HK-2 (cell line): ENCODE measurements around the gene INSC.

Experiments used
- DNase-seq: peaks from one replicate; pipeline ENCODE4 v3.0.0-alpha.2; 2018; ENCODE audit not compliant: unreplicated experiment

INSC gene

DNA sequence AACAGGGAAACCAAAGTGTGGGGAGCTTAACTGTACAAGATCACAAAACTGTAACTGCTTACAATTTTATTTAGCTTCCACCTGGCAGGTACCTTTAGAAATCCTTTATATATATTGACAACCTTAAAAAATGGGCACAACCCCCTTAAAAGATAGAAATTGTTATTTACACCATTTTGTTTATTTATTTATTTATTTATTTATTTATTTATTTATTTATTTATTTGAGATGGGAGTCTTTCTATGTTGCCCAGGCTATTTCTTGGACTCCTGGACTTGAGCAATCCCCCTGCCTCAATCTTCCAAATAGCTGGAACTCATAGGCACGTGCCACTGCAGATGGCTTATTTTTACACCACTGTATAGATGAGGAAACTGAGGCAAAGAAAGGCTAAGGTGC is 74.5 kb downstream of the INSC start:
- DNase-seq: no peak

DNA sequence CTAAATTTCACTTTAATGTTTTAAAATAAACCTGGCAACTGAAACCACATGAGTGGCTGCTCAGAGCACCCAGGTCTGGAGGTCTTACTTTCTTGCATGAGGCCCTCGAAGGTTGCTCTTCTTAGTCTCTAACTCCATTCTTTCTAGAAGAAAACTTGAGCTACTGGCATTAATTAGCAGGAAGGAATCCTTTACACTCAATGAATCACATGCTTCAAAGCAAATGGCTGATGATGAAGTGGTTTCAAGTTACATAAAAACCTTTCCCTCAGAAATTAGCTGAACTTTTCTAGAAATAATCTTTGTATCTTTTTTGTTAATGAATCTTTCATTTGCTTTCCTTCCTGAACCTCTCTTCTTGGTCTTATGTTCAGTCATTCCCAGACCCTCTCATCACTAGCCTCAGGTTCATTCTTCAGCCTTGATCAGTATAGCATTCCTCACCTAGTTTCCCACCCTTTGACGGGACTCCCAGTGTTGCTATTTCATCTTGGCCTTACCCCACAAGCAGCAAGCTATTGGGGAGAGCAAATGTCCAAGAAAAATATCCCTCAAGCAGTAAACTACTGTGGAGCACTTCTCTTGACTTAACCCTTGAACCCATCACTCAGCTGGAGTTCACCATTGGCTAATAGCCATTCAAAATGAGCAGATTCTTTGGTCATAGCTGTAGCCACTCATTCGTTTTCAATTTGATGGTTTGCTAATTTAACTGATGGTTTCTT is 75.1 kb downstream of the INSC start:
- DNase-seq: no peak

DNA sequence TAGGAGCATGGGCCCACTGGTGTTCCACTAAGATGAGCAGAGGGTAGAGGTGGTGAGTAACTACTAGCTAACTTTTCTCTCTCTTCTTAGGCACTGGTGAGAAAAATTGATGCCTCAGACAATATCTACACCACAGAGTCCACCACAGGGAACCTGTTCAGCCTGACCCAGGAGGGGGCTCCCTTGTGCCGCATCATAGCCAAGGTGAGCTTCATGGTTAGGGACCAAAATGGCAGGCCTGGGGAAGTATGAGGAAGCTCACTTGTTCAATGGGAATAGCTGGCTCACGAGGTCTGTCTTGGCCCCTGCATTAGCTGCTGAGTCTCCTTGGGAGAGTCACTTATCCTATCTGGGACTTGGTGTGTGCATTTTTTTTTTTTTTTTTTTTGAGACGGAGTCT is 75.9 kb downstream of the INSC start:
- no peak for DNase-seq

DNA sequence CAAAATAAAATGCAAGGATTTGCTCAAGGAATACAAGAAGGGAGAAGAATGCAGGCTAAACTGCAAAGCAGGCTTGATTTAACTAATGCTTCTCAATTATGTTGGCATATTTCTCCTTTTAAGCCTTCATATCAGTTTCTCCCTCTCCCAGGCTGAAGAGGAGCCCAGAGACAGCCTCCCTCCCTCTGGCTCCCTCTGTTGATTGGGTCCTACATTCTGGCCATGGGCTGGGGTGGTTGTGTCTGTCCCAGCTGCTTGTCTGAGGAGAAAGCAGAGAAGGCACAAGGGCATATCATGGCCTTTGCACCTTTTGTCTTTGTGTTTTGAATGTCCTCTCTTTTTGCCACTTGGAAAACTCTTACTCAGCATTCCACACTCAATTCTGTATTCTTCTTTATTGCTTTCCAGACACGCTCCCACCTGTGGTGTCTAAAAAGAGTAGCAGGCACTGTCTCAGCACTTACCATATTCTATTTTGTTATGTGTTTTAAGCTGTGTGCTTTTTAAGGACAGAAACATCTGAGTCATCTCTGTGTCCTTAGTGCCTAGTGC is 77.4 kb downstream of the INSC start:
- DNase-seq: no peak

DNA sequence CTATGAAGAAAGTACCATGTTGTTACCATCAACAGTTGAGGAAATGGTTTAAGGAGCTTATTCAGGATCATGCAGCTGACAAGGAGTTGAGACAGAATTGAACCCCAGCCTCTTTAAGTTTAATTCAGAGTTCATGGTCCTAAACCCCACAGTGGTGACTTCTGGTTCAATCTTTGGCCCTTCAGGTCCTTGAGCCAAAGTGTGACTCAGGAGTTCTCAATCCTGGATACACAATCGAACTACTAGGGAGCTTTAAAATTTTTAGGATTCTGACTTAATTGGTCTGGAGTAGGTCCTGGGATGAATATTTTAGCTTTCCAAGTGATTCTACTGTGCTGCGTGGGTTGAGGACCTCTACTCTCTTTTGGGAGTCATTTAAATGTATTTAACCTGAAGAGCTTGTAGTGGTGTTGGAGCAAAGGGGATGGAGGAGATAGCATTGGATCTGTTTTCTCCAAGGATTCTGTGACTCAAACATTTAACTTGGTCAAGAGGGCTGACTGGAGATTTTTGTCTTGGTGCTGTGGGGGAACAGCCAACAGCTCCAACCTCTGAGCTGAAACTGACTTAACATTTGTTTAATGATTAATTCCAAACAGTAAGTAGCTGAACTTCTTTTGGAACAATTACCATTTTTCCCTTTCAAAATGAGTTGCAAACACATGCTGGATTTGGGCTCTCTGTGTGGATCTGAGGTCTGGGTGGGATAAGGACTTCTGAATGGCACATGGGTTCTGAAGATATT is 80.1 kb downstream of the INSC start:
- DNase-seq: no peak

DNA sequence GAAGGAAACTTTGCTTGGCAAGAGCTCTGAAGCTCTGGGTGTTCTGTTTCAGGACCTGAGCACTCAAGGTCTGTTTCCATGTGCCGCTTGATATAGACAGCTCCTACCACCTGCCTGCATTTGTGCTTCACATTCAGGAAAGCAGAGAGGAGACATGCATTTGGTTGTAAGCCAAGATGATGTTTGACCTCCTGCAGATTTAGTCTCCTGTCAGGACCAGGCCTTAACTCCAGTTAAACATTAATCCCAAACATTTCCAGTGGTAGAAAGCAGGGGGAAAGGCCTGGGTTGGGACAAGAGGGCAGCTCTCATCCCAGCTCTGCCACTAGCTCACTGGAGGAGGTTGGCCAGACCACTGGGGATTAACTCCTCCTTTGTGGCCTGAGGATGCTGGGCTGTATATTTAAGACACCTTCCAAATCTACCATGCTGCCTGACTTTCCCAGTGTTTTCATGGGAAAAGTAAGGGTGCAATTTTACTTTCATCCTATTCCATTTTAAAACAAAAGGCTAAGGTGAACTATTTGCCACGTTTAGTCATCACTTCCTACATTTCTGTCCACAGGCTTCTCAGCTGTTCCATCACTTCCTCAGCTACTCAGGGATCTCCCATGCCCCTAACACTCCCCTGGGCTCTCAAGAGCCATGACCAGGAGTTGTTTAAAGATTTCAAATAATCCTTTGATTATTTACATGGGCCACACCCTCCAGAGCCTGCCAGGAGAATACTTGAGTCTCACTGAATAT is 80.9 kb downstream of the INSC start:
- no peak for DNase-seq

DNA sequence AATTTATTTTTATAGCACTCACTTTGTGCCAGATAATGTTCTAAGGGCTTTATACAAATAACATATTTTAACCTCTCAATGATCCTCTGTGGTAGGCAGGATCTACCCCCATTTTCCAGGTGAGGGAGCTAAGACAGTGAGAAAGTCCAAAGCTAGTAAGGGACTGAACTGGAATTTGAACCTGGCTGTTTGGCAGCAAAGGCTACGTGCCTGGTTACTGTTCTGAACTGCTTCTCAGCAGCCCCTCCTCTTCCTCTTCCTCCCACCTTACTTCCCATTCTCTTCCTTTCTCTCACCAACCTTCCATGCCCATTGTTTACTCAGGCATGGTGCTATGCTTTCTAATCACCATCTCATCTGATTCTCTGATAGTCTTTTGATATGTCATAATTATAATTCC is 82.0 kb downstream of the INSC start:
- DNase-seq: no peak

DNA sequence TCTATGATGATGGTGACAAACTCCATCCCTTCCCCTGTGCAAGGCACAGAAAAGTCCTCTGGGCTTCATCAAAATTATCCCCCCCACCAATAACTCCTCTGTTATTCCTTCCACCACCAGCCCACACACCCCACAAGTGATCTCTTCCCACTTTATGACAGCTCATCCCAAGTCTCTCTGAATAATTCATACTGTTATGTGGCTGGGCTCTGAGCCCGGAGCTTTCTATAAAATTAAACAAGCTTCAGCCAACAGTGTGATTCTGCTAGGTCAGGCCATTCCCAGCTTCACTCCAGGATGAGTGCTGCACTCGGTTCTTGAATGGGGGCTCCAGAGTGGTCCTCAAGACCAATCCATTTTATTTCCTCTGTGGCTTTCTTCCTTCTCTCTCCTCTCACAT is 83.0 kb downstream of the INSC start:
- no peak for DNase-seq

DNA sequence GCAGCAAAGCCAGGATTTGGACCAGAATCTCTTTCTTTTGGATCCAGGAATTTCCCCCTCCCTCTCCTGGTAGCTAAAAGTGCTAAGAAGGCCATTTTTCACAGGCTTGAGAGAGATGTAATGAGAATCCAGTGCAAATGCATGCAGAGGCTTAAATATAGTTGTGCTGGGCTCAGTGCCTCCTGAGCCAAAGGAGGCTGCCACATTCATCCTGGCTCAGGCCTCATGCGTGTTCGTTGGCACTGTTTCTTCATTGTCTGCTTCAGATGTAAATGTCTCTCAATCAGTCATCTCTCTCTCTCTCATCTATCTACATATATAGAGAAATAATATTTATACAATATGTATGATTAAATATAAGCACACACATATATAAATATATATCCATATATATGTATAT is 83.6 kb downstream of the INSC start:
- no peak for DNase-seq

DNA sequence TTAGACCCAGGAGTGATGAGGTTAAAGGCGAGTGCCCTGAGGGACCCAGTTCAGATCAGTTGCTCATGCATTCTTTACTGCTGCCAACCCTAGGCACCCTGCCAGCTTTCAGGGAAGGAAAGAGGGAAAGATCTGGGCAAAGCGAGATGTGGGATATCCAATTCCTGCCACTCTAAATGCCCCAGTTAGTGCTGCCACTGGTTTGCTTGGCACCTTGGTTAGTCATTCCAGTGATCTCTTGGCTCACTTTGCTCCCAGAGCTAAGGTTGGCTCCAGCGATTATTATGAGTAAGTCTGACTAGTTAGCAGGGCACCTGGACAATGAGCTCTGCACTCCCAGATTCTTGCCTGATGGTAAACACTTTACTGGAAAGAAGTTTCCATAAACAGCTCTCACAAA is 85.0 kb downstream of the INSC start:
- no peak for DNase-seq

DNA sequence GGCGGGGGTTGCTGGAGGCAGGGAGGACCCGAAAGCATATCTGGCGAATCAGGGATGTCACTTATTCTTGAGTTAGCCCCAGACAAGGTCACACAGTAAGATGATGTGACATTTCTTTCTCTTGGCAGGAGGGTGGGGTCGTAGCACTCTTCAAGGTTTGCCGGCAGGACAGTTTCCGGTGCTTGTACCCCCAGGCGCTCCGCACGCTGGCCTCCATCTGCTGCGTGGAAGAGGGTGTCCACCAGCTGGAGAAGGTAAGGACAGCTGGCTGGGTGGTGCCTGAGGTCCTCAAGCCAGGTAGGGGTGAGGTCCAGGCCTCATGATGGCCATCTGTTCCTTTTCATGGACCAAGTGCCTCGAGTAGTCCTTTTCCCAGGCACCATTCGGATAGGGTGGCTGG is 86.0 kb downstream of the INSC start:
- no peak for DNase-seq

DNA sequence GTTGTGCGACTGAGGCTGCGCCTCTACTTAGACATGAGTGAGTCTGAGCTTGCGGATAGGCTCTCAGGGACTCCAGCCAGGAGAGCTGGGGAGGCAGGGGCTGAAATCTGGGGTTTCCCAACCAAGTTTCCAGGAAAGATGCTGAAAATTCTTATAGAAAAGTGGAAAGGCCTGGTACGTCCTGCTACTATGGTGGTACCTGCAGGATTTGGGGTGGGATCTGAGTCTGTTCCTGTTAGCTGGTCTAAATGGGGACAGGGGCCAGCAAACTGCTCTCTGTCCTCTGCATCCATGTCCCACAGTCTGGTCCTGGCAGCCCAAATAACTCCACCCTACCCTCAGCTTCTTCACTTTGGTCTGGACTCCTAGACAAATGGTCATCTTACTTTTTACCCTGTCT is 86.9 kb downstream of the INSC start:
- DNase-seq: no peak

DNA sequence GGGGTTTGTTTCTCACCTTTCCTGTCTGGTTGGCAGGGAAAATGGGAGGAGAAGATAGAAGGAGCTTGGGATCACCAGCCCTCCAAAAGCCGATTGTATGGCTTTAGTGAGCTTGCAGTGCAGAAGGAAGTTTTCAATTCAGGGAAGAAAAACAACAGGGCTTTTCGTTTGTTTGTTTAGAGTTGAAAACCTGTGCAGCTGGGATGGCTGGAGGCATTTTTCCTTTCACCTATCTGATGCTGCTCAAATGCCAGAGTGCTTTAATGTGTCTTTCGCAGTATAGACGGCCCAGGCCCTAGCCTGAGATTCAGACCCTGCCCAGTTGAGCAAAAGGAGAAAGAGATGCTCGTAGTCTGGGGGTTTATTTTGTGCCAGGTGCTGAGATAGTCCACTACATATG is 87.9 kb downstream of the INSC start:
- no peak for DNase-seq

DNA sequence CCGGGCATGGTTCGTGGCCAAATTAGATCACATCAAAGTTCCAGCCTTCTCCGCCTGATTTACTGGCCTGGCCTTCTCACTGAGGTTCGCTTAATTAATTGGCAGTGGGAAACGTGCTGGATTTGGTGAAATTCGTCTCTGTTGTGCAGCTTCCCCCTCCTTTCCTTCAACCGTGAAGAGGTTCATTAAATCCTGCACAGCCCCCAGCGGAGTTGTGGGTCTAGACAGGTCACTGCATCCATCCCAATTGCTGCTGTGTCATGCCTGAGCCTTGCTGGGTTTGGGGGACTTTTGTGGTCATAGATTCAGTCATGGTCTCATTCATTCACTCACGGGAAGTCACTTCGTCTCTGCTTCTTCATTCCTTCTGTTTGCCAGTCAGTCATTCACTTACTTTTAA is 90.0 kb downstream of the INSC start:
- no peak for DNase-seq

DNA sequence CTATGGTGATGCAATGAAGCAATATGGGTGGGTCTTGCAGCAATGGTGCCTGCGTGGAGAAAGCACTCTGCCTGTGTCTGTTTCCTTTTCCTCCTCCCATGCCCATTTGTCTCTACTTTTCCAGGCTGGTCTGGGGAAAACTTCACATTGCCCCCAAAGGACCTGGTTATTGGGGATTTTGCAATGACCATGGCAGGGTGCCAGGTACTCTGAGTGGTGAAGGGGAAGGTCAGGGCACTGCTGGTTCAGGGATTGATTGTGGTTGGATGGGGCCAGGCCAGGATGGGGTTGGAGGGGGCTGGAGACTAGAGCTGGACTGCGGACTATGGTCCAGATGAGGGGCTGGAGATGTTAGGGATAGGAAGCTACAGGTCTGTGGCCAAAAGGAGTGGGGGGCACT is 92.1 kb downstream of the INSC start:
- DNase-seq: no peak

DNA sequence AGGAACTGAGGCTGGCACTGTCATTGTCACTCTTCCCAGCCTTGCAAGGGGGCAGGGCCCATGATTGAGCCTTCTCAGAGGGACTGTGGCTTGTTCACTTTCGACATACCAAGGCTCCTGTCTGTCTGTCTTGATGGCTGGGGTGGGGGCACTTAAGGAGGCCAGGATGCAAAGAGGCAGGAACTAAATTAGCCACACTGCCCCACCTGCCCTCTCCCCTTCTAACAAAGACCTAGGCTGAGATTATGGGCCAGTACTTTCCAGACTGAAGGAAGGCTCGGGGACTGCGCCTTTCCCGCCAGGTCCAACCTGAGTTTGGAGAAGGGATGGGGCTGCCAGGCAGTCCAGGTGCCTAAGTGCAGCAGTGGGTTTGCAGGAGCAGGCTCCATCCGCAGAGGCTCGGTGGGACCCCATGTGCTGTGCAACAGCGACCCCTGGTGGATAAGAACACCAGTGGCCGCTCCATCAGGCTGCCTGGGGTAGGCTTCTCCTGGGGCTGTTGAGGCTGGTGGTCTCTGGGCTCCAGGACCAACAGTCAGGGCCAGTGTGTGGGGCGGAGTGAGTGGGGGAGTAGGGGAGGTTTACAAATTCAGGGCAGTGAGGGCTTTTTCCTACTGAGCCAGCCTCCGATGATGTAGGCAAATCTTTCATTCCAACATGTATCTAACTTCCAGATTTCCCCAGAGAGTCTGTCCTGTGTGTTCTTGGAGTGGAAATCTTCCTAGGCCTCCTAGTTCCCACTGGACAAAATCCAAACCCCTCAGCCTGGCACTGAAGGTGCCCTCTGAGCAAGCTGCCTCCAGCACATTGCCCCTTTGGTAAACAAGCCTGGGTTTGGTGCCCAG is 93.9 kb downstream of the INSC start:
- DNase-seq: peak; percentile 66

DNA sequence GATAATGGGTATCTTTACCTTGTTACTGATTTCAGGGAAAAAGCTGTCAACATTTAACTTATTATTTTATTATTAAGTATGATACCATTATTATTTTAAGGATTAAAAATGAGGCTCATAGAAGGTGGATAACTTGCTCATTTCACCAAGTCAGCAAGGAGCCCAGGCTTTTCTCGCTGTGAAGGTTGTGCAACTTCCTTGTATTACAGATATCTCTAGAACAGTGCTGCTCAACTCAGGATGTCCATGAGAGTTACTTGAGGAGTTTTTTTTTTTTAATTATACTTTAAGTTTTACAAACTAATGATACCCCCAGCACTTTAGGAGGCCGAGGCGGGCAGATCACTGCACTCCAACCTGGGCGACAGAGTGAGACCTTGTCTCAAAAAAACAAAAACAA is 98.2 kb downstream of the INSC start:
- no peak for DNase-seq

DNA sequence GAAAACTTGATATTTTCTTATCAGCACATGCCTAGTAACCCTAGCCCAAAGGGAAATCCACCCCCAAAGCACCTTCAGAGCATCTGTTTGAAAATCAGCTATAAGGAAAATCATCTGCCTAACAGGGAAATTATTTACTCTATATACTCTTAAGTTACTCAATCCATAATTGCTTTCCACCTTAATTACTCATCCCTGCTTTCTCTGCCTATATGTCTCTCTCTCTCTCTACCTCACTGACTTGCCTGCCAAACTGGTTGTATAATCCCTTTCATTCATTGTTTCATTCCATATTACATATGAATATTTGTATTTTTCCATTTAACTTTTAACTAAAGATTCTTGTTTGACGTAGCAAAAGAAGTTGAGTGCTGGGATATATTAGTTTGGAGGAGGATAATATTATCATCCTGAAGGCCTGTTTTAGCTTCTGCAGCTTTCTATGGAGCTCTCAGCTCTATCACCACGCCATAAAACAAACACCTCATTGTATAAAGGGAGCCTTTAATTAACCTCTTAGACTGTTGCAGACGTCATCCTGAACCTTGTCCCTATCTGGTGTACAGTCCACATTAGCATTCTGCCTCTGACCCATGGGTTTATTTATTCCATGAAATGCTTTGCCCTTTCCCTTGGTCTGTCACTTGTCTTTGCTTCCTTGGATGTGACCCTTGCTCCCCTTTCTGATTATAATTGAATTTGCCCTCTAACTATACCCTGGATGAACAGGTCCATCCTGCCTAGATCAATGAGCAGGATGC is 98.9 kb downstream of the INSC start:
- DNase-seq: no peak

DNA sequence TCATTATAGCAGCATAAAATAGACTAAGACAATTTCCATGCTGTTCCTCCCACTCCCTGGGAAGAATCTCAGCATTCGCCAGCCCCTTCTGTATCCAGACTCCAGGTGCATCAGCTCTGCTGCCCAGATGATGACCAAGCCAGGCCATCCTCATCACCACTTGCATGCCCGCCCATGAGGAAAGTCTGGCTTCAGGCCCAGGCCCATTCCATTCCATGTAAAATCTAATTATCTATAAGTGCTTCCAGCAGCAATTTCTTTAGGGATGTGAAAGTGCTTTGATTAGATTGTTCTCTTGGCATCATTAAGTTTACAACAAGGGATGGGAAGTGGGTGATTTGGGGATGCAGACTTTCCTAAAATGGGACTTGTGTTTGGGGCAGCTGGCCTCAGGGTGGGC is 100.3 kb downstream of the INSC start:
- no peak for DNase-seq

DNA sequence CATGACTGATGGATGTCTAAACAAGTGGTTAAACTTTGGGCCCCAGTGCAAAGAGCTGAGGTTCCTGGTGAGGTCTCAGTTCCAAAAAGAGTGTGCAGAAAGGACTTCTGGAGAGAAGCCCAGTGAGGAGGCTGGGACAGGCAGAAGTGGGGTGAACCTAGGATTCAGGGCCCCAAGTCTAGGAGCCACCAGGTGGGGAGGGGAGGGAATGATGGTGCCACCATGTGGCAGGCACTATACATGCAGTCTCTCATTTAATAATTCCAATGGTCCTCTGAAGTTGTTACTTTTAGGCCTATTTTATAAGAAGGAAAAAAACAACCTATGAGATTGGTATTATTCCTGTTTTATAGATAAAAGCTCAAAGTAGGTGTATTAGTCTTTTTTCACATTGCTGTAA is 102.0 kb downstream of the INSC start:
- DNase-seq: no peak

DNA sequence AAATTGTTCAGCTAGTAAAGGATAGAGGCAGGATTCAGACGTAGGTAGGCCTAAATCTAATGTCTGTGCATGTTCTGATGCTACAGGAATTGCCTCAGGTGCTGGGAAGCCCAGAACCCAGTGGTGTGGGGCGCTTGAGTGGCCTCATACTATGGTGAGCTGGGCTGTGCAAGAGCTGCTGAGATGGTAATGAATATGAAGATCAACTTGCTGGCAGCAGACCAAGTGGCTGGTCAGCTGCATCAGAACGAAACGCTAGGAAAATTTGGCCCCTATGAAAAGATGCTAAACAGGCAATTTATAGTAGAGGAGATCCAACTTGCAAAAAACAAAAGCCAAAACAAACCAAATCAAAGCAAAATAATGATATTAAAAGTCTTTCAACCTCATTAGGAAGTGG is 102.7 kb downstream of the INSC start:
- DNase-seq: no peak
